HCT116 (cell line): ENCODE measurements around the gene SLC12A8. TPM values are rescaled to one million over a fixed set of nuclear protein-coding genes. Genes with fewer than 3 reads are reported as not detected.

Experiments
- ATAC-seq: fragments of 200-7000 bp; cut with Tn5 transposase; 2 replicates; pipeline ENCODE4 v1.9.1; 2020; ENCODE audit warnings: mild to moderate bottlenecking, moderate library complexity
- BruUV-seq: library from RNA; stranded (reverse); fragments of 400-500 nt; replicated peaks from 2 replicates; lab custom pipeline; 2021; lab: Mats Ljungman, UMichigan
- CTCF ChIA-PET: fragments of 300-600 bp; sonication (Branson Sonifier 250); formaldehyde crosslinking; loops from one replicate; lab custom pipeline; 2021; ENCODE audit warnings: antibody characterized with exemption; lab: Charles Lee
- POLR2A ChIA-PET: fragments of 300-600, 350-600 bp; sonication (Branson Sonifier 250); formaldehyde crosslinking; loops from one replicate; lab custom pipeline; 2021; ENCODE audit warnings: antibody characterized with exemption; lab: Charles Lee
- RAD21 ChIA-PET, 2 experiments: fragments of 300-600 bp; sonication (Branson Sonifier 250); formaldehyde crosslinking; loops; one replicate each; lab custom pipeline; 2023; ENCODE audit warnings: low total read pairs in 2 of 2; ENCODE audit not compliant: uncharacterized antibody in 2 of 2, unreplicated experiment in 2 of 2, low non-redundant PET in 1 of 2; lab: Charles Lee
- DNase-seq: peaks from one replicate; pipeline ENCODE4 v3.0.0-alpha.2; 2010; ENCODE audit warnings: low read depth, low spot score
- H2AFZ ChIP-seq: fragments of 200-600 bp; shearing (Covaris generic), sonication (generic); 2 replicates; pipeline ENCODE4 v1.6.1; 2017; ENCODE audit warnings: low read depth, mixed run types, mixed read lengths, antibody characterized with exemption, low read length; ENCODE audit not compliant: poor library complexity, severe bottlenecking
- H3K27ac ChIP-seq: 2 replicates; pipeline ENCODE4 v1.5.1; 2012; ENCODE audit warnings: low read depth, low read length
- H3K27me3 ChIP-seq: fragments of 200-600 bp; sonication (generic); 2 replicates; pipeline ENCODE4 v1.6.1; 2016; ENCODE audit warnings: mixed run types, low read length, mixed read lengths; ENCODE audit not compliant: insufficient read depth
- H3K36me3 ChIP-seq, 2 experiments: fragments of 200-500 bp in 1 of 2; fragments of 200-600 bp in 1 of 2; sonication (Bioruptor generic) in 1 of 2; sonication (generic) in 1 of 2; 2 replicates each; pipeline versions ENCODE4 v1.5.1 to v1.6.1; 2014 to 2016; ENCODE audit warnings: low read length in 2 of 2, inconsistent platforms in 1 of 2, mixed read lengths in 1 of 2, mixed run types in 1 of 2; ENCODE audit not compliant: insufficient read depth in 2 of 2, control insufficient read depth in 1 of 2
- H3K4me1 ChIP-seq, 2 experiments: fragments of 200-600 bp in 1 of 2; sonication (generic) in 1 of 2; 2 replicates each; pipeline versions ENCODE4 v1.5.1 to v1.6.1; 2012 to 2017; ENCODE audit warnings: low read length in 2 of 2, inconsistent platforms in 1 of 2, mild to moderate bottlenecking in 1 of 2, mixed read lengths in 1 of 2, mixed run types in 1 of 2, moderate library complexity in 1 of 2; ENCODE audit not compliant: insufficient read depth in 2 of 2, control insufficient read depth in 1 of 2
- H3K4me2 ChIP-seq: fragments of 200-600 bp; sonication (generic); 2 replicates; pipeline ENCODE4 v1.6.1; 2017; ENCODE audit warnings: mixed run types, low read length, mixed read lengths
- H3K4me3 ChIP-seq, 2 experiments: fragments of 200-600 bp in 1 of 2; sonication (generic) in 1 of 2; replicated peaks in 1 of 2; 2 replicates each; pipeline ENCODE4 v1.5.1; 2011 to 2016; ENCODE audit warnings: low read length in 2 of 2, control low read depth in 1 of 2, low read depth in 1 of 2, mild to moderate bottlenecking in 1 of 2, mixed read lengths in 1 of 2, mixed run types in 1 of 2
- H3K79me2 ChIP-seq: fragments of 200-600 bp; sonication (generic); 2 replicates; pipeline ENCODE4 v1.6.1; 2017; ENCODE audit warnings: mild to moderate bottlenecking, mixed run types, low read length, moderate library complexity, mixed read lengths; ENCODE audit not compliant: insufficient read depth
- H3K9ac ChIP-seq: fragments of 200-600 bp; sonication (generic); 2 replicates; pipeline ENCODE4 v1.6.1; 2016; ENCODE audit warnings: low read length, mixed read lengths
- H3K9me2 ChIP-seq: fragments of 200-600 bp; sonication (generic), shearing (Covaris generic); 2 replicates; pipeline ENCODE4 v1.6.1; 2017; ENCODE audit warnings: mixed run types, mild to moderate bottlenecking, moderate library complexity; ENCODE audit not compliant: insufficient read depth
- H3K9me3 ChIP-seq, 2 experiments: fragments of 200-500 bp in 1 of 2; fragments of 200-600 bp in 1 of 2; sonication (Bioruptor generic) in 1 of 2; sonication (generic) in 1 of 2; 2 replicates each; pipeline ENCODE4 v1.6.1; 2014 to 2017; ENCODE audit warnings: low read length in 2 of 2, mixed read lengths in 2 of 2, inconsistent platforms in 1 of 2, low read depth in 1 of 2, mild to moderate bottlenecking in 1 of 2, mixed run types in 1 of 2, moderate library complexity in 1 of 2; ENCODE audit not compliant: control insufficient read depth in 1 of 2, insufficient read depth in 1 of 2
- H4K20me1 ChIP-seq: fragments of 200-600 bp; sonication (generic), shearing (Covaris generic); 2 replicates; pipeline ENCODE4 v1.6.1; 2017; ENCODE audit warnings: mixed run types, mild to moderate bottlenecking, moderate library complexity; ENCODE audit not compliant: insufficient read depth
- CEBPB ChIP-seq: IDR thresholded peaks from 2 replicates; pipeline ENCODE4 v1.6.1; 2012; ENCODE audit warnings: low read depth
- EZH2phosphoT487 ChIP-seq: fragments of 200-600 bp; IDR thresholded peaks from 2 replicates; pipeline ENCODE4 v1.6.1; 2018; ENCODE audit warnings: antibody characterized with exemption, borderline replicate concordance
- FOSL1 ChIP-seq: IDR thresholded peaks from 2 replicates; pipeline ENCODE4 v1.6.1; 2012; ENCODE audit warnings: low read depth
- RAD21 ChIP-seq: IDR thresholded peaks from 2 replicates; pipeline ENCODE4 v1.6.1; 2012; ENCODE audit warnings: low read depth, mild to moderate bottlenecking
- SP1 ChIP-seq: IDR thresholded peaks from 2 replicates; pipeline ENCODE4 v1.6.1; 2012; ENCODE audit warnings: low read depth
- ZFX ChIP-seq: fragments of 450-650 bp; IDR thresholded peaks from 2 replicates; pipeline ENCODE4 v1.6.1; 2017
- ZNF274 ChIP-seq: fragments of 200-500 bp; sonication (Bioruptor generic); IDR thresholded peaks from 2 replicates; pipeline ENCODE4 v1.6.1; 2014; ENCODE audit warnings: mild to moderate bottlenecking, low read depth, low read length, inconsistent platforms
- intact Hi-C: fragments of 100-400 bp; cut with micrococcal nuclease; formaldehyde crosslinking; loops from 2 replicates; pipeline ENCODE4 v1.10.0; 2022
- total RNA-seq: library from RNA; stranded (reverse); gene quantifications from one replicate; pipeline ENCODE4 v1.2.1, GENCODE V29; 2021; ENCODE audit not compliant: unreplicated experiment
- TF ChIP-seq, protein P1 (sequence below): IDR thresholded peaks from 2 replicates; pipeline ENCODE4 v1.6.1; 2012
- TF ChIP-seq, protein P2 (sequence below), 3 experiments: fragments of 200-600 bp in 1 of 3; sonication (generic) in 1 of 3; IDR thresholded peaks in 2 of 3; conservative IDR thresholded peaks in 1 of 3; 2 replicates each; pipeline ENCODE4 v1.5.1; 2012 to 2017; ENCODE audit warnings: low read depth in 2 of 3, low read length in 2 of 3, antibody characterized with exemption in 1 of 3, borderline replicate concordance in 1 of 3, control low read depth in 1 of 3, mild to moderate bottlenecking in 1 of 3, mixed read lengths in 1 of 3, mixed run types in 1 of 3, moderate library complexity in 1 of 3; ENCODE audit not compliant: insufficient read depth in 1 of 3

Gene SLC12A8
- total RNA-seq, 1 experiment from 2014 or later, result 19.9 TPM

DNA sequence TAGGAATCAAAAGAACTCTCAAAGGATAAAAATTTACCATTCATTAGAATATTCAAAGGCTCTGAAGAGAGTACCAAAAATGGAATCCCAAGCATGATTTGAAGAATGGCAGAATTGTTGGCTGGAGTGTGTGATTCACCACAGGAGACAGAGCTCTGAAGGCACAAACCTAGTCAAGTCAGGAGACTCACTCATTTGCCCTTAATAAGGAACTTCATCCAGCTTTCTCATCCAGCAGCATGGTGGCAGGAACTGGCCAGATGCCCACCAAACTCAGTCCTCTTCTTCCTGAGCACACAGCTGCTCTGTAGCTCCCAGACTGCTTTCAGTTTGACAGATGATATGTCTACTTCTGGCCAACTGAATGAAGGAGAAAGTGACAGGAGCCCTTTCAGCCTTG is 140.2 kb downstream of the SLC12A8 start:
- no peak overlapping the region for H3K4me3 ChIP-seq
- ATAC-seq (no peak), DNase-seq (no peak)
- no TSS peak for BruUV-seq
- no peak overlapping the region for H3K9ac ChIP-seq
- ChIA-PET CTCF (no interaction called here), RAD21 (no interaction called here), POLR2A (no interaction called here)
- no peaks in the 10 kb centered on the region for H3K9me3 ChIP-seq
- TF ChIP-seq, protein P1, sequence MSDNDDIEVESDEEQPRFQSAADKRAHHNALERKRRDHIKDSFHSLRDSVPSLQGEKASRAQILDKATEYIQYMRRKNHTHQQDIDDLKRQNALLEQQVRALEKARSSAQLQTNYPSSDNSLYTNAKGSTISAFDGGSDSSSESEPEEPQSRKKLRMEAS, result no peak
- no peak for TF ChIP-seq RAD21
- TF ChIP-seq, protein P2, sequence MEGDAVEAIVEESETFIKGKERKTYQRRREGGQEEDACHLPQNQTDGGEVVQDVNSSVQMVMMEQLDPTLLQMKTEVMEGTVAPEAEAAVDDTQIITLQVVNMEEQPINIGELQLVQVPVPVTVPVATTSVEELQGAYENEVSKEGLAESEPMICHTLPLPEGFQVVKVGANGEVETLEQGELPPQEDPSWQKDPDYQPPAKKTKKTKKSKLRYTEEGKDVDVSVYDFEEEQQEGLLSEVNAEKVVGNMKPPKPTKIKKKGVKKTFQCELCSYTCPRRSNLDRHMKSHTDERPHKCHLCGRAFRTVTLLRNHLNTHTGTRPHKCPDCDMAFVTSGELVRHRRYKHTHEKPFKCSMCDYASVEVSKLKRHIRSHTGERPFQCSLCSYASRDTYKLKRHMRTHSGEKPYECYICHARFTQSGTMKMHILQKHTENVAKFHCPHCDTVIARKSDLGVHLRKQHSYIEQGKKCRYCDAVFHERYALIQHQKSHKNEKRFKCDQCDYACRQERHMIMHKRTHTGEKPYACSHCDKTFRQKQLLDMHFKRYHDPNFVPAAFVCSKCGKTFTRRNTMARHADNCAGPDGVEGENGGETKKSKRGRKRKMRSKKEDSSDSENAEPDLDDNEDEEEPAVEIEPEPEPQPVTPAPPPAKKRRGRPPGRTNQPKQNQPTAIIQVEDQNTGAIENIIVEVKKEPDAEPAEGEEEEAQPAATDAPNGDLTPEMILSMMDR (IDR thresholded peaks at IDR 0.05 in 2 of 3, conservative IDR thresholded peaks at IDR 0.05 in 1 of 3; ENCODE audit: borderline replicate concordance in 1 of 3, insufficient read depth in 1 of 3, low read depth in 2 of 3, low read length in 2 of 3), result no peak
- TF ChIP-seq EZH2phosphoT487, result no peak
- no peak for TF ChIP-seq CEBPB
- no peak for TF ChIP-seq ZNF274
- no peak for TF ChIP-seq FOSL1
- TF ChIP-seq ZFX, result no peak
- TF ChIP-seq SP1, result no peak
- H3K79me2 ChIP-seq, result no peaks in the 10 kb centered on the region
- H4K20me1 ChIP-seq, result no peaks in the 10 kb centered on the region
- no peaks in the 10 kb centered on the region for H3K4me1 ChIP-seq
- intact Hi-C loops, result no loop called here
- H3K27ac ChIP-seq, result no peak overlapping the region
- no peaks in the 10 kb centered on the region for H3K27me3 ChIP-seq
- H3K36me3 ChIP-seq, result no peaks in the 10 kb centered on the region
- no peak overlapping the region for H2AFZ ChIP-seq
- no peaks in the 10 kb centered on the region for H3K9me2 ChIP-seq
- H3K4me2 ChIP-seq, result no peak overlapping the region
